Parathyroid adenoma (tissue), 2 donors: ENCODE data around the gene ZNF778.

ENCODE experiments used
- H2AFZ ChIP-seq: fragments of 300-600 bp; sonication (generic); one replicate; pipeline ENCODE4 v1.7.0; 2017; ENCODE audit warnings: antibody characterized with exemption, mild to moderate bottlenecking
- H3K27ac ChIP-seq: fragments of 300-600 bp; sonication (generic); one replicate; pipeline ENCODE4 v1.7.0; 2017
- H3K27me3 ChIP-seq: fragments of 300-600 bp; sonication (generic); one replicate; pipeline ENCODE4 v1.7.0; 2017; ENCODE audit warnings: low read length; ENCODE audit not compliant: control insufficient read depth, insufficient read depth
- H3K36me3 ChIP-seq: fragments of 300-600 bp; sonication (generic); one replicate; pipeline ENCODE4 v1.7.0; 2017; ENCODE audit warnings: low read length; ENCODE audit not compliant: control insufficient read depth, insufficient read depth
- H3K4me1 ChIP-seq: fragments of 300-600 bp; sonication (generic); one replicate; pipeline ENCODE4 v1.7.0; 2017; ENCODE audit warnings: control low read depth
- H3K4me2 ChIP-seq: fragments of 300-600 bp; sonication (generic); one replicate; pipeline ENCODE4 v1.7.0; 2017; ENCODE audit warnings: low read length
- H3K4me3 ChIP-seq: fragments of 300-600 bp; sonication (generic); one replicate; pipeline ENCODE4 v1.7.0; 2017; ENCODE audit warnings: low read depth, low read length
- H3K79me2 ChIP-seq: fragments of 300-600 bp; sonication (generic); one replicate; pipeline ENCODE4 v1.7.0; 2017; ENCODE audit warnings: control low read depth
- H3K9ac ChIP-seq: fragments of 300-600 bp; sonication (generic); one replicate; pipeline ENCODE4 v1.7.0; 2017; ENCODE audit warnings: mild to moderate bottlenecking
- H3K9me3 ChIP-seq: fragments of 300-600 bp; sonication (generic); one replicate; pipeline ENCODE4 v1.7.0; 2017; ENCODE audit warnings: low read length; ENCODE audit not compliant: control insufficient read depth
- TF ChIP-seq, protein P1 (sequence below): fragments of 300-600 bp; sonication (generic); IDR thresholded peaks from one replicate; pipeline ENCODE4 v1.7.0; 2017; ENCODE audit warnings: antibody characterized with exemption, mild to moderate bottlenecking
- donor health status: primary hyperparathyroidism.

Gene ZNF778

DNA sequence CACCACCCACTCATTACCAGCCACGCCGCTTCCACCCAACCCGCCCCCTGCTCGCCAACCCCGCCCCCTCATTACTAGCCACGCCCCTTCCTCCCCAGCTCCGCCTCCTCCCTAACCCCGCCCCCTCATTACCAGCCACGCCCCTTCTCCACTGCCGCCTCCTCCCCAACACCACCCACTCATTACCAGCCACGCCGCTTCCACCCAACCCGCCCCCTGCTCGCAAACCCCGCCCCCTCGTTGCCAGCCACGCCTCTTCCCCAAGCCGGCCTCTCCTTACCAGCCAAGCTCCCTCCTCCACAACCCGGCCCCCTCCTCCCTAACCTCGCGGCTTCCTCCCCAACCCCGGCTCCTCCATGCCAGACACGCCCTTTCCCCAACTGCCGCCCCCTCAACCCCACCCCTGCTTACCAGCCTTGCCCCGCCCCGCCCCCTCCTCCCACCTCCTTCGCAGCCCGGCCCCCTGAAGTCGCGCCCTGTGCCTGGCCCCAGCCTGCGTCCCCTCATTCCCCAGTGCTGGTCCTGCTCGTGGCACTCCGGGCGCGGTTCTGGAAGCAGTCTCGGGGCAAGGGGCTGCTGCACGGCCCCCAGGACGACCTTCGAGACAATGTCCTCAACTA, 24.4 kb upstream of the ZNF778 start:
- Histone ChIP-seq H3K9ac (no peak overlapping the region), H3K4me1 (no peaks in the 10 kb centered on the region), H2AFZ (no peak overlapping the region), H3K27me3 (no peaks in the 10 kb centered on the region), H3K27ac (no peak overlapping the region), H3K9me3 (no peaks in the 10 kb centered on the region), H3K4me3 (no peak overlapping the region), H3K36me3 (no peaks in the 10 kb centered on the region), H3K4me2 (no peak overlapping the region), H3K79me2 (no peaks in the 10 kb centered on the region)
- TF ChIP-seq, protein P1, sequence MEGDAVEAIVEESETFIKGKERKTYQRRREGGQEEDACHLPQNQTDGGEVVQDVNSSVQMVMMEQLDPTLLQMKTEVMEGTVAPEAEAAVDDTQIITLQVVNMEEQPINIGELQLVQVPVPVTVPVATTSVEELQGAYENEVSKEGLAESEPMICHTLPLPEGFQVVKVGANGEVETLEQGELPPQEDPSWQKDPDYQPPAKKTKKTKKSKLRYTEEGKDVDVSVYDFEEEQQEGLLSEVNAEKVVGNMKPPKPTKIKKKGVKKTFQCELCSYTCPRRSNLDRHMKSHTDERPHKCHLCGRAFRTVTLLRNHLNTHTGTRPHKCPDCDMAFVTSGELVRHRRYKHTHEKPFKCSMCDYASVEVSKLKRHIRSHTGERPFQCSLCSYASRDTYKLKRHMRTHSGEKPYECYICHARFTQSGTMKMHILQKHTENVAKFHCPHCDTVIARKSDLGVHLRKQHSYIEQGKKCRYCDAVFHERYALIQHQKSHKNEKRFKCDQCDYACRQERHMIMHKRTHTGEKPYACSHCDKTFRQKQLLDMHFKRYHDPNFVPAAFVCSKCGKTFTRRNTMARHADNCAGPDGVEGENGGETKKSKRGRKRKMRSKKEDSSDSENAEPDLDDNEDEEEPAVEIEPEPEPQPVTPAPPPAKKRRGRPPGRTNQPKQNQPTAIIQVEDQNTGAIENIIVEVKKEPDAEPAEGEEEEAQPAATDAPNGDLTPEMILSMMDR, result no peak

DNA sequence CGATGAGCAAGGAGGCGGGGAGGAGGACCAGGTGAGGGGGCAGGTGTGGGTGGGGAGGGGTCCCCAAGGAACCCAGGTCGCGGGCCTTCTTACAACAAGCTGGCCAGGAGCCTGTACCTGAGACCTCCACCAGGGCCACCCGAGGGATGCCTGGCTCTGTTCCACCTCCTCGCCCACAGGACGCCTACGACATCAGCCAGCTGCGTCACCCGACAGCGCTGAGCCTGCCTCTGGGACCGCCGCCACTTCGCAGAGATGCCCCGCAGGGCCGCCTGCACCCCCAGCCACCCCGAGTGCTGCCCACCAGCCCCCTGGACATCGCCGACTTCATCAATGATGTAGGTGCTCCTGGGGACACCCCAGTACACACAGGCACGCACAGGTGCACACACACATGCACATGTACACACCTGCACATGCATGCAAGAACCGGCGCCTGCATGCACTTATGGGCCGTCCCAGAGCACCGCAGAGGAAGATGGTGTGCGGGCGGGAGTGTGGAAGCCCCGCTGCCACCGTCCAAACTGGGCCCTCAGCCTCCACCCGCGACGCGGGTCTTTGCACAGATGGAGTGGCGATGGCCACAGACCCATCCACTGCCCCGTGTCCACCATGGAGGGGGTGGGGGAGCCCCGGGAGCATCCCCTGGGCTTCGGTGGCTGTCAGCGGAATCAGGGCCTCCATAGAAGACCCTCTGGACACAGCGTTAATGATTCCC, 23.8 kb upstream of the ZNF778 start:
- Histone ChIP-seq H2AFZ (no peak overlapping the region), H3K79me2 (no peaks in the 10 kb centered on the region), H3K4me2 (no peak overlapping the region), H3K9me3 (no peaks in the 10 kb centered on the region), H3K27ac (no peak overlapping the region), H3K4me3 (no peak overlapping the region), H3K27me3 (no peaks in the 10 kb centered on the region), H3K36me3 (no peaks in the 10 kb centered on the region), H3K9ac (no peak overlapping the region), H3K4me1 (no peaks in the 10 kb centered on the region)
- TF ChIP-seq, protein P1, result no peak

DNA sequence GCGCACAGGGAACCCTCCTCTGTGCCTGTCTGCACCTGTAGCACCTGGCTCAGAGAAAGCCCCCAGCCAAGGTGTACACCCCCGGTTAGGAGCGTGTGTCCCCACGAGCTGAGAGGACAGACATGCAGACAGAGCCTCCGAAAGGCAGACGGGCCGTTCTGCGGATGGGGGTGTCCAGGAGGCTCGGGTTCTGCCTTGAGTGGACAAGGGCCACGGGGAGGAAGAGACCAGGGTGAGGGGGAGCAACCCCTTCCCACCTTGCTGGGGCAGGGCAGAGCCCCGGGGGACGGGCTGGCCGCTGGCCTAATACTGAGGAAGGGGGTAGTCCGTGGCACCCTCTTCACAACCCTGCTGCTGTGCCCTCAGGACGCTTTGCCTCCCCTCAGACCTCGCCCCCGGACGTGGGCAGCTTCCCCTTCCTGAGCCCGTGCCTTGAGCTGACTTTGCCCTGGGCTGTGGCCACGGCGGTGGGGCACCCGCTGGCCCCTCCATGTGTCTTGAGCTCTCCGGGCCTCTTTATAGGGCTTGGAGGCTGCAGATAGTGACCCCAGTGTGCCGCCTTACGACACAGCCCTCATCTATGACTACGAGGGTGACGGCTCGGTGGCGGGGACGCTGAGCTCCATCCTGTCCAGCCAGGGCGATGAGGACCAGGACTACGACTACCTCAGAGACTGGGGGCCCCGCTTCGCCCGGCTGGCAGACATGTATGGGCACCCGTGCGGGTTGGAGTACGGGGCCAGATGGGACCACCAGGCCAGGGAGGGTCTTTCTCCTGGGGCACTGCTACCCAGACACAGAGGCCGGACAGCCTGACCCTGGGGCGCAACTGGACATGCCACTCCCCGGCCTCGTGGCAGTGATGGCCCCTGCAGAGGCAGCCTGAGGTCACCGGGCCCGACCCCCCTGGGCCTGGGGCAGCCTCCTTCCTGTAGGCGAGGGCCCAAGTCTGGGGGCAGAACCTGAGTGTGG, 22.9 kb upstream of the ZNF778 start:
- Histone ChIP-seq H3K4me1 (no peaks in the 10 kb centered on the region), H3K9ac (no peak overlapping the region), H3K4me3 (no peak overlapping the region), H3K79me2 (no peaks in the 10 kb centered on the region), H3K36me3 (no peaks in the 10 kb centered on the region), H3K27me3 (no peaks in the 10 kb centered on the region), H3K4me2 (no peak overlapping the region), H3K9me3 (no peaks in the 10 kb centered on the region), H2AFZ (no peak overlapping the region), H3K27ac (no peak overlapping the region)
- TF ChIP-seq, protein P1, result no peak

DNA sequence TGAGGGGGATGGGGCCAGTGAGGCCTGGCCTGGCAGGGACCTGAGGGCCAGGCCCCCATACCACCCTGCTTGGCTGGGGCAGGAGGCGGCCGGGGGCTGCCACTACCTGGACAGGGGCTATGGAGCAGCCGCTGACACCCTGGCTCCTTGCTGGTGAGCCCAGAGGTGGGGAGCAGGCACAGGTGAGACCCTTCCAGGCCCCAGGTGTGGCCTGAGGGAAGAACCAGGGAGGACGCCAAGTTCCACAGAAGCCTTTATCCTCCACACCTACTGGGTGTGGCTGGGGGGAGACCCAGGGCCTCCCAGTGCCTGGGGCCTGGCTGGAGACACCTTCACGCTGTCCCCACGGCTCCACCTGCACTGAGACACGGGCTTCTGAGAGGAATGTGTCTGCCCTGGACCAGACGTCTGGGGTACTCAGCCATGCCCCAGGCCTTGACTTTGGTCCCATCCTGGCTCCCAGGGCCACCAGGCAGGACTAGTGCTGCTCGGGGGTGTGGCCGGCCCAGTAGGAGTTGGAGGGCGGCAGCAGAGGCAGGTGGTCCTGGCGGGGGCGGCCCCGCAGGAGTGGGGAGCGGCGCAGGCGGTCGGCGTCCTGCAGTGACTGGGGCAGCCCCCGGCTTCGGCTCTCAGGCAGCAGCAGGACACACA, 21.9 kb upstream of the ZNF778 start:
- H3K36me3 ChIP-seq, result no peaks in the 10 kb centered on the region
- H3K79me2 ChIP-seq, result no peaks in the 10 kb centered on the region
- no peaks in the 10 kb centered on the region for H3K4me1 ChIP-seq
- no peak overlapping the region for H3K9ac ChIP-seq
- H2AFZ ChIP-seq, result no peak overlapping the region
- H3K4me3 ChIP-seq, result no peak overlapping the region
- no peak overlapping the region for H3K27ac ChIP-seq
- H3K4me2 ChIP-seq, result no peak overlapping the region
- H3K27me3 ChIP-seq, result no peaks in the 10 kb centered on the region
- TF ChIP-seq, protein P1, result no peak
- no peaks in the 10 kb centered on the region for H3K9me3 ChIP-seq
